WTC11 (cell line): ENCODE measurements around the gene ENTPD8. TPM values are rescaled to one million over a fixed set of nuclear protein-coding genes. Genes with fewer than 3 reads are reported as not detected.

Experiments
- ATAC-seq: fragments of 200-7000 bp; cut with Tn5 transposase; 2 replicates; pipeline ENCODE4 v1.10.0; 2021; ENCODE audit warnings: mild to moderate bottlenecking, moderate library complexity
- CTCF ChIA-PET: fragments of 300-600 bp; sonication (Branson Sonifier 250); formaldehyde crosslinking; loops from one replicate; lab custom pipeline; 2021; ENCODE audit warnings: antibody characterized with exemption; lab: Charles Lee
- POLR2A ChIA-PET: fragments of 350-600 bp; sonication (Branson Sonifier 250); formaldehyde crosslinking; loops from one replicate; lab custom pipeline; 2021; ENCODE audit warnings: antibody characterized with exemption; lab: Charles Lee
- DNase-seq: peaks from one replicate; pipeline ENCODE4 v3.0.0; 2021; ENCODE audit warnings: low spot score
- H3K27ac Mint-ChIP-seq: 2 replicates; pipeline ENCODE4 v1.8.0; 2021; ENCODE audit warnings: mixed read lengths
- H3K27me3 Mint-ChIP-seq: 2 replicates; pipeline ENCODE4 v1.8.0; 2021; ENCODE audit warnings: low read depth, mild to moderate bottlenecking, moderate library complexity, mixed read lengths
- H3K36me3 Mint-ChIP-seq: 2 replicates; pipeline ENCODE4 v1.8.0; 2021; ENCODE audit warnings: mixed read lengths
- H3K4me1 Mint-ChIP-seq: 2 replicates; pipeline ENCODE4 v1.8.0; 2022; ENCODE audit warnings: mixed read lengths
- H3K4me3 Mint-ChIP-seq: 2 replicates; pipeline ENCODE4 v1.8.0; 2021; ENCODE audit warnings: mild to moderate bottlenecking, moderate library complexity, mixed read lengths
- H3K9me3 Mint-ChIP-seq: 2 replicates; pipeline ENCODE4 v1.8.0; 2021; ENCODE audit warnings: mixed read lengths
- ESRRA ChIP-seq: sonication (generic); formaldehyde crosslinking; IDR thresholded peaks from 2 replicates; pipeline ENCODE4 v1.8.1; 2022; ENCODE audit warnings: mild to moderate bottlenecking, missing genetic modification reagents, borderline replicate concordance
- GABPB1 ChIP-seq: sonication (generic); formaldehyde crosslinking; IDR thresholded peaks from 2 replicates; pipeline ENCODE4 v1.8.1; 2023; ENCODE audit warnings: mild to moderate bottlenecking, missing genetic modification reagents
- HMGA2 ChIP-seq: fragments of 250-450 bp; sonication (Bioruptor Pico); IDR thresholded peaks from 2 replicates; pipeline ENCODE4 v1.4.0; 2021; ENCODE audit warnings: mild to moderate bottlenecking, moderate library complexity
- MXD4 ChIP-seq: fragments of 250-450 bp; sonication (Bioruptor Pico); IDR thresholded peaks from 2 replicates; pipeline ENCODE4 v1.8.0; 2021; ENCODE audit warnings: mild to moderate bottlenecking, moderate library complexity, borderline replicate concordance
- PRRX2 ChIP-seq: fragments of 250-450 bp; sonication (Bioruptor Pico); IDR thresholded peaks from 2 replicates; pipeline ENCODE4 v1.8.0; 2021; ENCODE audit warnings: mild to moderate bottlenecking
- TCF7 ChIP-seq: sonication (generic); formaldehyde crosslinking; IDR thresholded peaks from 2 replicates; pipeline ENCODE4 v1.8.0; 2022; ENCODE audit warnings: mild to moderate bottlenecking, low read depth, missing genetic modification reagents, moderate library complexity
- ZNF416 ChIP-seq: fragments of 250-450 bp; sonication (Bioruptor Pico); IDR thresholded peaks from 2 replicates; pipeline ENCODE4 v1.9.0; 2021; ENCODE audit warnings: mild to moderate bottlenecking, inconsistent platforms
- ZNF671 ChIP-seq: fragments of 250-450 bp; sonication (Bioruptor Pico); IDR thresholded peaks from 2 replicates; pipeline ENCODE4 v1.8.0; 2021; ENCODE audit warnings: mild to moderate bottlenecking
- total RNA-seq: library from RNA; stranded (reverse); gene quantifications from 3 replicates; pipeline ENCODE4 v1.2.3, GENCODE V29; 2021
- TF ChIP-seq, protein P1 (sequence below): sonication (generic); formaldehyde crosslinking; IDR thresholded peaks from 2 replicates; pipeline ENCODE4 v1.8.0; 2022; ENCODE audit warnings: mild to moderate bottlenecking, missing genetic modification reagents
- TF ChIP-seq, protein P2 (sequence below): sonication (generic); formaldehyde crosslinking; IDR thresholded peaks from 2 replicates; pipeline ENCODE4 v1.8.0; 2022; ENCODE audit warnings: mild to moderate bottlenecking, missing genetic modification reagents
- TF ChIP-seq, protein P3 (sequence below): sonication (generic); formaldehyde crosslinking; IDR thresholded peaks from 2 replicates; pipeline ENCODE4 v1.8.1; 2023; ENCODE audit warnings: mild to moderate bottlenecking, missing genetic modification reagents, borderline replicate concordance
- TF ChIP-seq, protein P4 (sequence below): fragments of 250-450 bp; sonication (Bioruptor Pico); IDR thresholded peaks from 2 replicates; pipeline ENCODE4 v1.9.0; 2021; ENCODE audit warnings: mild to moderate bottlenecking
- TF ChIP-seq, protein P5 (sequence below): sonication (generic); formaldehyde crosslinking; IDR thresholded peaks from 2 replicates; pipeline ENCODE4 v1.8.1; 2023; ENCODE audit warnings: mild to moderate bottlenecking, missing genetic modification reagents
- TF ChIP-seq, protein P6 (sequence below): fragments of 250-450 bp; sonication (Bioruptor Pico); IDR thresholded peaks from 2 replicates; pipeline ENCODE4 v1.9.0; 2021; ENCODE audit warnings: moderate library complexity, mild to moderate bottlenecking, inconsistent platforms, borderline replicate concordance
- TF ChIP-seq, protein P7 (sequence below): sonication (generic); formaldehyde crosslinking; IDR thresholded peaks from 2 replicates; pipeline ENCODE4 v1.8.1; 2022; ENCODE audit warnings: mild to moderate bottlenecking, missing genetic modification reagents, moderate library complexity, borderline replicate concordance
- TF ChIP-seq, protein P8 (sequence below): sonication (generic); formaldehyde crosslinking; IDR thresholded peaks from 2 replicates; pipeline ENCODE4 v1.8.0; 2022; ENCODE audit warnings: missing genetic modification reagents

ENTPD8 gene
- total RNA-seq, 1 experiment from 2014 or later: 2.3 TPM

DNA sequence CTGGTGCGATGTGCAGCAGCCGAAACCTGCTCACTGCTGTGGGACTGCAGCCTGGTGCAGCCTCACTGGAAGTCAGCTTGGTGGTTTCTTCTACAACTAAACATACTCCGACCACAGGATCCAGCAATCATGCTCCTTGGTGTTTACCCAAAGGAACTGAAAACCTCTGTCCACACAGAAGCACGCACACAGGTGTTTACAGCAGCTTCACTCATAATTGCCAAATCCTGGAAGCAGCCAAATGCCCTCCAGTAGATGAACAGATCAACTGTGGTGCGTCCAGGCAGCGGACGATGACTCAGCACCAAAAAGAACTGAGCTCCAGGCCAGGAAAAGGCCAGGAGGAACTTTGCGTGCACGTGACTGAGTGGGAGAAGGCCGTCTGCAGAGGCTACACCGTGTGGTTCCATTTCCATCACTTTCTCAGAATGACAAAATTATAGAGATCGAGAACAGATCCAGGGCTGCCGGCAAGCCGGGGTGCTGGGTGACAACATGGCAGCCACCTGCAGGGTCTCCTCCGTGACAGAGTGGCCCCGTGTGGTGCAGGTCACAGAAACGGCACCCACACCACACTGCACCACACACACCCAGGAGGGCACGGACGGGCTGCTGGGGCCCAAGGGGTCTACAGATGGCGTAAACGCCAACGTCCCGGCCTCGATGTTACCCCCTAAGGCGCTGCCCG is 41.1 kb upstream of the ENTPD8 start (continued):
- TF ChIP-seq, protein P1, sequence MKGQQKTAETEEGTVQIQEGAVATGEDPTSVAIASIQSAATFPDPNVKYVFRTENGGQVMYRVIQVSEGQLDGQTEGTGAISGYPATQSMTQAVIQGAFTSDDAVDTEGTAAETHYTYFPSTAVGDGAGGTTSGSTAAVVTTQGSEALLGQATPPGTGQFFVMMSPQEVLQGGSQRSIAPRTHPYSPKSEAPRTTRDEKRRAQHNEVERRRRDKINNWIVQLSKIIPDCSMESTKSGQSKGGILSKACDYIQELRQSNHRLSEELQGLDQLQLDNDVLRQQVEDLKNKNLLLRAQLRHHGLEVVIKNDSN (CRISPR knock-in tag): no peak
- TF ChIP-seq ESRRA (CRISPR knock-in tag): no peak
- TF ChIP-seq, protein P2, sequence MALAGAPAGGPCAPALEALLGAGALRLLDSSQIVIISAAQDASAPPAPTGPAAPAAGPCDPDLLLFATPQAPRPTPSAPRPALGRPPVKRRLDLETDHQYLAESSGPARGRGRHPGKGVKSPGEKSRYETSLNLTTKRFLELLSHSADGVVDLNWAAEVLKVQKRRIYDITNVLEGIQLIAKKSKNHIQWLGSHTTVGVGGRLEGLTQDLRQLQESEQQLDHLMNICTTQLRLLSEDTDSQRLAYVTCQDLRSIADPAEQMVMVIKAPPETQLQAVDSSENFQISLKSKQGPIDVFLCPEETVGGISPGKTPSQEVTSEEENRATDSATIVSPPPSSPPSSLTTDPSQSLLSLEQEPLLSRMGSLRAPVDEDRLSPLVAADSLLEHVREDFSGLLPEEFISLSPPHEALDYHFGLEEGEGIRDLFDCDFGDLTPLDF: no peak
- TF ChIP-seq, protein P3, sequence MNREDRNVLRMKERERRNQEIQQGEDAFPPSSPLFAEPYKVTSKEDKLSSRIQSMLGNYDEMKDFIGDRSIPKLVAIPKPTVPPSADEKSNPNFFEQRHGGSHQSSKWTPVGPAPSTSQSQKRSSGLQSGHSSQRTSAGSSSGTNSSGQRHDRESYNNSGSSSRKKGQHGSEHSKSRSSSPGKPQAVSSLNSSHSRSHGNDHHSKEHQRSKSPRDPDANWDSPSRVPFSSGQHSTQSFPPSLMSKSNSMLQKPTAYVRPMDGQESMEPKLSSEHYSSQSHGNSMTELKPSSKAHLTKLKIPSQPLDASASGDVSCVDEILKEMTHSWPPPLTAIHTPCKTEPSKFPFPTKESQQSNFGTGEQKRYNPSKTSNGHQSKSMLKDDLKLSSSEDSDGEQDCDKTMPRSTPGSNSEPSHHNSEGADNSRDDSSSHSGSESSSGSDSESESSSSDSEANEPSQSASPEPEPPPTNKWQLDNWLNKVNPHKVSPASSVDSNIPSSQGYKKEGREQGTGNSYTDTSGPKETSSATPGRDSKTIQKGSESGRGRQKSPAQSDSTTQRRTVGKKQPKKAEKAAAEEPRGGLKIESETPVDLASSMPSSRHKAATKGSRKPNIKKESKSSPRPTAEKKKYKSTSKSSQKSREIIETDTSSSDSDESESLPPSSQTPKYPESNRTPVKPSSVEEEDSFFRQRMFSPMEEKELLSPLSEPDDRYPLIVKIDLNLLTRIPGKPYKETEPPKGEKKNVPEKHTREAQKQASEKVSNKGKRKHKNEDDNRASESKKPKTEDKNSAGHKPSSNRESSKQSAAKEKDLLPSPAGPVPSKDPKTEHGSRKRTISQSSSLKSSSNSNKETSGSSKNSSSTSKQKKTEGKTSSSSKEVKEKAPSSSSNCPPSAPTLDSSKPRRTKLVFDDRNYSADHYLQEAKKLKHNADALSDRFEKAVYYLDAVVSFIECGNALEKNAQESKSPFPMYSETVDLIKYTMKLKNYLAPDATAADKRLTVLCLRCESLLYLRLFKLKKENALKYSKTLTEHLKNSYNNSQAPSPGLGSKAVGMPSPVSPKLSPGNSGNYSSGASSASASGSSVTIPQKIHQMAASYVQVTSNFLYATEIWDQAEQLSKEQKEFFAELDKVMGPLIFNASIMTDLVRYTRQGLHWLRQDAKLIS (CRISPR knock-in tag): no peak

DNA sequence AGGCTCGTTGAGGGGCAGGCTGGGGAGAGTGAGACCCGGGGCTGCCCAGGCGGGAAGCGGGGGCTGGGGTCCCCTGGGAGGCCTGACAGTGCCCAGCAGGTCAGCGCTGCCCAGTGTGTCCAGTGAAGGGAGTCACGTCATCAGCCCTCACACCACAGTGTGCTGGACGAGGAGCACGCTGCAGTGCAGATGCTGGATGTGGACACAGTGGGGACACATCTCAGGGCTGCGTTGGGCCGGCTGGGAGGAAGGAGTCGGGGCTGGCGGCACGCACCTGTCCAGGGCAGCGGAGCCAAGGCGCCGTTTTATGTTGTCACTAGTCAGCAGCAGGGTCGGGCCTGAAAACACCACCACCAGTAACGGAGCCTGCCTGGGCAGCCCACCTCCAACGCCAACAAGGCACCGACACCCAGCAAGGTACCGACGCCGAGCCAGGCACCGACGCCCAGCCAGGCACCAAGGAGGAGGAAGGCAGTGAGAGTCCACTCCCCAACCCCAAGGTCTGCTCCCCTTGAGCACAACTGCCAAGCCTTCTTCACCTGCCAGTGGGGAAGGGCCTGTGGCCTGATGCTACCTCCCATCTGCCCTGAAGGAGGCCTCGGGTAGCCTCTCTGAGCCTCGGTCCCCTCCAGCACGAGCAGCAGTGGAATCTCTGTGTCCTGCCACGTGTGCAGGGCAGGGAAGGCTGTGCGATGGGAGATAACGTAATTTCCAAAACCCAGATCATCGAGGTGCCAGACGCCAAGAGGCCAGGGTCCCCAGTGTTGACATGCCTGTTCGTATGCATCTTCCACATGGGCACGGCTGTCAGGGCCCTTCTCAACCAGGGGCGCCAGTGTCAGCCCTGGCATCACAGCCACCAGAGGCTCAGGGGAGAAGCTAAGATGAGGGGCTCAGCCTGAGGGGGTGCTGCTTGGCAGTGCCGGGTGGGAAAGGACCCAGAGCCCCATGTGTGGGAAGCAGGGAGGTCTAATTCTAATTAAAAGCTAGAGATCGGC is 39.8 kb upstream of the ENTPD8 start:
- H3K9me3 Mint-ChIP-seq: peaks cover 4% of the 10 kb centered on the region
- H3K4me1 Mint-ChIP-seq: 0 out of 2 replicates have a peak, but pooled peaks cover 4% of the 10 kb centered on the region
- peaks cover 2% of the 10 kb centered on the region; the same call in 1 of the 2 replicates for H3K36me3 Mint-ChIP-seq
- H3K27ac Mint-ChIP-seq: no peak overlapping the region
- no peaks in the 10 kb centered on the region for H3K27me3 Mint-ChIP-seq
- no peak overlapping the region for H3K4me3 Mint-ChIP-seq
- POLR2A ChIA-PET: no interaction called here
- no peak for DNase-seq
- CTCF ChIA-PET: interaction anchor here (0.8 to 1.6 kb wide), 2 partner anchors 58 to 194 kb away, joined by 3 to 5 read pairs; partner anchors contain the start of genes EXD3 and NOXA1
- ATAC-seq: no peak
- TF ChIP-seq, protein P4, sequence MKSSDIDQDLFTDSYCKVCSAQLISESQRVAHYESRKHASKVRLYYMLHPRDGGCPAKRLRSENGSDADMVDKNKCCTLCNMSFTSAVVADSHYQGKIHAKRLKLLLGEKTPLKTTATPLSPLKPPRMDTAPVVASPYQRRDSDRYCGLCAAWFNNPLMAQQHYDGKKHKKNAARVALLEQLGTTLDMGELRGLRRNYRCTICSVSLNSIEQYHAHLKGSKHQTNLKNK (CRISPR knock-in tag): no peak
- TF ChIP-seq ZNF416 (CRISPR knock-in tag) (no peak), PRRX2 (no peak), ZNF671 (no peak), HMGA2 (CRISPR knock-in tag) (no peak), TCF7 (no peak), GABPB1 (CRISPR knock-in tag) (no peak), MXD4 (CRISPR knock-in tag) (no peak)
- TF ChIP-seq, protein P2: no peak
- TF ChIP-seq, protein P1 (CRISPR knock-in tag): no peak
- TF ChIP-seq, protein P5, sequence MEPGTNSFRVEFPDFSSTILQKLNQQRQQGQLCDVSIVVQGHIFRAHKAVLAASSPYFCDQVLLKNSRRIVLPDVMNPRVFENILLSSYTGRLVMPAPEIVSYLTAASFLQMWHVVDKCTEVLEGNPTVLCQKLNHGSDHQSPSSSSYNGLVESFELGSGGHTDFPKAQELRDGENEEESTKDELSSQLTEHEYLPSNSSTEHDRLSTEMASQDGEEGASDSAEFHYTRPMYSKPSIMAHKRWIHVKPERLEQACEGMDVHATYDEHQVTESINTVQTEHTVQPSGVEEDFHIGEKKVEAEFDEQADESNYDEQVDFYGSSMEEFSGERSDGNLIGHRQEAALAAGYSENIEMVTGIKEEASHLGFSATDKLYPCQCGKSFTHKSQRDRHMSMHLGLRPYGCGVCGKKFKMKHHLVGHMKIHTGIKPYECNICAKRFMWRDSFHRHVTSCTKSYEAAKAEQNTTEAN (CRISPR knock-in tag): no peak
- TF ChIP-seq, protein P6, sequence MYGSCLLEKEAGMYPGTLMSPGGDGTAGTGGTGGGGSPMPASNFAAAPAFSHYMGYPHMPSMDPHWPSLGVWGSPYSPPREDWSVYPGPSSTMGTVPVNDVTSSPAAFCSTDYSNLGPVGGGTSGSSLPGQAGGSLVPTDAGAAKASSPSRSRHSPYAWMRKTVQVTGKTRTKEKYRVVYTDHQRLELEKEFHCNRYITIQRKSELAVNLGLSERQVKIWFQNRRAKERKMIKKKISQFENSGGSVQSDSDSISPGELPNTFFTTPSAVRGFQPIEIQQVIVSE: no peak
- TF ChIP-seq, protein P7, sequence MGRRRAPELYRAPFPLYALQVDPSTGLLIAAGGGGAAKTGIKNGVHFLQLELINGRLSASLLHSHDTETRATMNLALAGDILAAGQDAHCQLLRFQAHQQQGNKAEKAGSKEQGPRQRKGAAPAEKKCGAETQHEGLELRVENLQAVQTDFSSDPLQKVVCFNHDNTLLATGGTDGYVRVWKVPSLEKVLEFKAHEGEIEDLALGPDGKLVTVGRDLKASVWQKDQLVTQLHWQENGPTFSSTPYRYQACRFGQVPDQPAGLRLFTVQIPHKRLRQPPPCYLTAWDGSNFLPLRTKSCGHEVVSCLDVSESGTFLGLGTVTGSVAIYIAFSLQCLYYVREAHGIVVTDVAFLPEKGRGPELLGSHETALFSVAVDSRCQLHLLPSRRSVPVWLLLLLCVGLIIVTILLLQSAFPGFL (CRISPR knock-in tag): no peak
- TF ChIP-seq, protein P8, sequence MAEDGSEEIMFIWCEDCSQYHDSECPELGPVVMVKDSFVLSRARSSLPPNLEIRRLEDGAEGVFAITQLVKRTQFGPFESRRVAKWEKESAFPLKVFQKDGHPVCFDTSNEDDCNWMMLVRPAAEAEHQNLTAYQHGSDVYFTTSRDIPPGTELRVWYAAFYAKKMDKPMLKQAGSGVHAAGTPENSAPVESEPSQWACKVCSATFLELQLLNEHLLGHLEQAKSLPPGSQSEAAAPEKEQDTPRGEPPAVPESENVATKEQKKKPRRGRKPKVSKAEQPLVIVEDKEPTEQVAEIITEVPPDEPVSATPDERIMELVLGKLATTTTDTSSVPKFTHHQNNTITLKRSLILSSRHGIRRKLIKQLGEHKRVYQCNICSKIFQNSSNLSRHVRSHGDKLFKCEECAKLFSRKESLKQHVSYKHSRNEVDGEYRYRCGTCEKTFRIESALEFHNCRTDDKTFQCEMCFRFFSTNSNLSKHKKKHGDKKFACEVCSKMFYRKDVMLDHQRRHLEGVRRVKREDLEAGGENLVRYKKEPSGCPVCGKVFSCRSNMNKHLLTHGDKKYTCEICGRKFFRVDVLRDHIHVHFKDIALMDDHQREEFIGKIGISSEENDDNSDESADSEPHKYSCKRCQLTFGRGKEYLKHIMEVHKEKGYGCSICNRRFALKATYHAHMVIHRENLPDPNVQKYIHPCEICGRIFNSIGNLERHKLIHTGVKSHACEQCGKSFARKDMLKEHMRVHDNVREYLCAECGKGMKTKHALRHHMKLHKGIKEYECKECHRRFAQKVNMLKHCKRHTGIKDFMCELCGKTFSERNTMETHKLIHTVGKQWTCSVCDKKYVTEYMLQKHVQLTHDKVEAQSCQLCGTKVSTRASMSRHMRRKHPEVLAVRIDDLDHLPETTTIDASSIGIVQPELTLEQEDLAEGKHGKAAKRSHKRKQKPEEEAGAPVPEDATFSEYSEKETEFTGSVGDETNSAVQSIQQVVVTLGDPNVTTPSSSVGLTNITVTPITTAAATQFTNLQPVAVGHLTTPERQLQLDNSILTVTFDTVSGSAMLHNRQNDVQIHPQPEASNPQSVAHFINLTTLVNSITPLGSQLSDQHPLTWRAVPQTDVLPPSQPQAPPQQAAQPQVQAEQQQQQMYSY (CRISPR knock-in tag): no peak
